ENCODE results near the gene DNAJC21.

DNA sequence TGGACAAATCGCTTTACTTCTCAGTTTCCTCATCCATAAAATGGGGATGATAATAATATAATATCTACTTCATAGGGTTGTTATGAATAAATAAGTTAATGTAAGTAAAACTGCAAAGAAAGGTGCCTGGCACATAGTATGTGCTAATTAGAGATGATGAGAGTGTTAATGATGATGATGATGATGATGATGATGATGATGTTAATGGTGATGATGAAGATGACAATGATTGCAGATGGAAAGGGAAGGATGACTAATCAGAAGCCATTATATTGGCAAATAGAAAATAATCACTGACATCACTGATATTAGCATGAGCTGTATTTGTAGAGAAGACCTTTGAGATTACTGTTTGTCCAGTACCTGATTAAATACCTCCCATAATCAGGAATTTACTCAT, 34.6 kb upstream of the DNAJC21 start:
- TF ChIP-seq, protein P1, sequence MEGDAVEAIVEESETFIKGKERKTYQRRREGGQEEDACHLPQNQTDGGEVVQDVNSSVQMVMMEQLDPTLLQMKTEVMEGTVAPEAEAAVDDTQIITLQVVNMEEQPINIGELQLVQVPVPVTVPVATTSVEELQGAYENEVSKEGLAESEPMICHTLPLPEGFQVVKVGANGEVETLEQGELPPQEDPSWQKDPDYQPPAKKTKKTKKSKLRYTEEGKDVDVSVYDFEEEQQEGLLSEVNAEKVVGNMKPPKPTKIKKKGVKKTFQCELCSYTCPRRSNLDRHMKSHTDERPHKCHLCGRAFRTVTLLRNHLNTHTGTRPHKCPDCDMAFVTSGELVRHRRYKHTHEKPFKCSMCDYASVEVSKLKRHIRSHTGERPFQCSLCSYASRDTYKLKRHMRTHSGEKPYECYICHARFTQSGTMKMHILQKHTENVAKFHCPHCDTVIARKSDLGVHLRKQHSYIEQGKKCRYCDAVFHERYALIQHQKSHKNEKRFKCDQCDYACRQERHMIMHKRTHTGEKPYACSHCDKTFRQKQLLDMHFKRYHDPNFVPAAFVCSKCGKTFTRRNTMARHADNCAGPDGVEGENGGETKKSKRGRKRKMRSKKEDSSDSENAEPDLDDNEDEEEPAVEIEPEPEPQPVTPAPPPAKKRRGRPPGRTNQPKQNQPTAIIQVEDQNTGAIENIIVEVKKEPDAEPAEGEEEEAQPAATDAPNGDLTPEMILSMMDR (IDR thresholded peaks at IDR 0.05) = no peak
- TF ChIP-seq POLR2A (IDR thresholded peaks at IDR 0.05) (no peak), POLR2AphosphoS5 (IDR thresholded peaks at IDR 0.05) (no peak)
